HG02763 (cell line): Measurements from ENCODE around the gene FAHD2A.
"Not testable (repeated sequence)": the region's sequence is repeated elsewhere in the genome, so short reads cannot be mapped to it uniquely, and the experiment has no call there.

Experiments used
- ATAC-seq: cut with Tn5 transposase; IDR thresholded peaks from one replicate; pipeline ENCODE4 v1.9.1; 2021; ENCODE audit warnings: mild to moderate bottlenecking, moderate library complexity; ENCODE audit not compliant: unreplicated experiment

Gene FAHD2A

GRCh38 chr2:95433373-95433772 lies 30.9 kb downstream of the FAHD2A start:
- ATAC-seq = not testable (repeated sequence)

GRCh38 chr2:95433973-95434372 lies 31.5 kb downstream of the FAHD2A start:
- not testable (repeated sequence) for ATAC-seq

GRCh38 chr2:95434507-95435076 lies 32.1 kb downstream of the FAHD2A start:
- not testable (repeated sequence) for ATAC-seq

GRCh38 chr2:95435162-95435871 lies 32.8 kb downstream of the FAHD2A start:
- ATAC-seq = not testable (repeated sequence)

DNA sequence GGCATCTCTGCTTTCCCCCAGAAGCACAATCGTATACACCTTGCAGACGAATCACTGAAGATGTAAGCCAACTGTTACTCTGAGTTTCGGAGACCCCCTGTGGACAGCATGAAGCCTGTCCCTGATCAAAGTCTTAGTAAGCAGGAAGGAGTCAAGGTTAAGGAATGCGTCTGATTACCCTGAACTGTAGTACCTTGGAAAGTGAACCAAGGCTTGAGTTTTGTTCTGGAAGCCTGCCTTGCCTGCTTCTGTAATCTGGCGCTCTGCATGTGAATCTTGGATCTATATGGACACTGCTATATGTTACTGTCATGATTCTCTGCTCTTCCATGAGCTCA lies 33.3 kb downstream of the FAHD2A start:
- ATAC-seq = not testable (repeated sequence)

DNA sequence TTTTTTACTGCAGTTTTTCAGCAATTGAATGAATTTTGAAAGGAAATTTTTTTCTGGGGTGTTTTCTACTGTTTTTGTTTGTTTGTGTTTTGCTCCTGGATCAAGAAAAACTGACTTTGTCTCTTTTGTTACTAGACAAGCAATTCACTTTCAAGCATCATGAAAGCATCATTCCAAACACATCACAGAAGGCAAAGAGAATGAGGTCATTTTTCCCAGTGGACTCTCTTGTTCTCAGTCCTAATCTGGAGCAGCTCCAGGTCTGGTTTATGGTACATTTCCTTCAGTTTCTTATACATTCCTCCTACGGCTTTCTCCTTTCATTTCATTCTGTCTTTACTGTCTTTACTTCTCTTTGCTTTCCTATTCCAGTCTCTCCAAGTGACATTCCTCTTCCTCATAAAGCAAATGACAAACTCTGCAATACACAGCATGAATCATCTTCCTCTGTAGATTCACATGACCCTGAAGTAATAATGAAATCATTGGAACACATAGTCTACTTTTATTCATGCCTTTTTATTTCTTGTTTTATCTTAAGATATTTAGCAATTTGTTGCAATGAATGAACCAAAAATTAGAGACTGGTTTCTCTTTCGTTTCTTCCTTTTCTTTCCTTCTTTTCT lies 40.1 kb downstream of the FAHD2A start:
- ATAC-seq = not testable (repeated sequence)

GRCh38 chr2:95445317-95445716 lies 42.8 kb downstream of the FAHD2A start:
- ATAC-seq = not testable (repeated sequence)

DNA sequence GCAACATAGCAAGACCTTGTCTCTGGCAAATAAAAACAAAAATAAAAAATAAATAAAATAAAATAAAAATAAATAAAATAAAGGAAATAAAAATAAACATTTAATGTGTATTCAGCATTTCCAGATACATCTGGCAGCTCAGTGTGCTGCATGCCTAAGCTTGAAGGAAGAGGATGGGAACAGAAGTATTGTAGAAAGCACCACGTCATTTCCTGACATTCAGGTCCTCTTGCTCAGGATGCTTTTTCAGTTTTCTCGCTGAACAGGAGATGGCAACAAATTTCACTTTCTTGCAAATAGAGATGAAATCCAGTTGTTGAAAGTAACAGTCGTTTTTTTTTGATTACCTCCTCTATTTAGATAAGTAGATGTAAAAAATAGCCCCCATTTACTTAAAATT lies 60.8 kb downstream of the FAHD2A start:
- ATAC-seq = not testable (repeated sequence)
